Lung (tissue), 12 donors: ENCODE results near the gene MPPED1. TPM values are rescaled to one million over a fixed set of nuclear protein-coding genes. Genes with fewer than 3 reads are reported as not detected.

Experiments used
- ATAC-seq: fragments of 200-7000 bp; cut with Tn5 transposase; one replicate; pipeline ENCODE4 v1.9.1; 2020; ENCODE audit warnings: moderate number of reproducible peaks; ENCODE audit not compliant: insufficient read depth, low FRiP score
- DNase-seq, 3 donors: peaks; one replicate each; pipeline ENCODE4 v3.0.0-alpha.2; 2013 to 2017
- H3K27ac ChIP-seq, 2 donors: one replicate each; pipeline ENCODE4 v1.5.1; 2013; ENCODE audit warnings: mild to moderate bottlenecking in 2 of 2, moderate library complexity in 2 of 2, control low read depth in 1 of 2, inconsistent platforms in 1 of 2, low read depth in 1 of 2, low read length in 1 of 2
- H3K27me3 ChIP-seq, 3 donors: one replicate each; pipeline ENCODE4 v1.5.1; 2013; ENCODE audit warnings: low read length in 2 of 3; ENCODE audit not compliant: control insufficient read depth in 3 of 3, insufficient read depth in 3 of 3
- H3K36me3 ChIP-seq, 4 donors: one replicate each; pipeline ENCODE4 v1.5.1; 2013; ENCODE audit warnings: low read length in 4 of 4, mild to moderate bottlenecking in 1 of 4, moderate library complexity in 1 of 4; ENCODE audit not compliant: control insufficient read depth in 4 of 4, insufficient read depth in 4 of 4
- H3K4me1 ChIP-seq, 5 donors: one replicate each; pipeline ENCODE4 v1.5.1; 2013; ENCODE audit warnings: low read length in 5 of 5, mild to moderate bottlenecking in 2 of 5, moderate library complexity in 1 of 5; ENCODE audit not compliant: control insufficient read depth in 5 of 5, insufficient read depth in 5 of 5
- H3K4me3 ChIP-seq: one replicate; pipeline ENCODE4 v1.5.1; 2013; ENCODE audit warnings: mild to moderate bottlenecking, control low read depth, moderate library complexity
- H3K9ac ChIP-seq, 2 donors: one replicate each; pipeline ENCODE4 v1.5.1; 2013; ENCODE audit warnings: low read length in 2 of 2, control low read depth in 1 of 2; ENCODE audit not compliant: insufficient read depth in 1 of 2
- H3K9me3 ChIP-seq, 4 donors: one replicate each; pipeline ENCODE4 v1.5.1; 2013; ENCODE audit warnings: low read length in 3 of 4, mild to moderate bottlenecking in 1 of 4, moderate library complexity in 1 of 4; ENCODE audit not compliant: control insufficient read depth in 4 of 4, insufficient read depth in 3 of 4
- WGBS, 2 donors: extraction: QIAGEN DNeasy Blood & Tissue Kit; methylation state at CpG; one replicate each; pipeline ENCODE4 v1.1.7; 2013; 5-methylcytosine and 5-hydroxymethylcytosine counted together
- polyA plus RNA-seq, 2 donors: library from polyadenylated mRNA; stranded (reverse); fragments of 200-250 nt; gene quantifications; one replicate each; pipeline ENCODE4 v1.2.1, GENCODE V29; 2013
- total RNA-seq, 2 donors: library from RNA; depleted of rRNA in 1 of 2; stranded (reverse); fragments of >200 nt in 1 of 2; gene quantifications; one replicate each; pipeline ENCODE4 v1.2.1, GENCODE V29; 2014 to 2021
- TF ChIP-seq, protein P1 (sequence below): IDR thresholded peaks from 2 replicates; pipeline ENCODE4 v1.5.1; 2012; ENCODE audit warnings: mild to moderate bottlenecking; ENCODE audit errors: control extremely low read depth, extremely low read depth
- donor health status: control.
- donor health status: control.
- donor health status: Bipolar disorder and iron deficiency.
- donor health status: healthy.
- donor health status: DM: yes; HTN: yes; CAD: no.

MPPED1 gene
- total and polyA plus RNA-seq, 4 donors = 0.05 to 0.65 TPM; not detected in 2

DNA sequence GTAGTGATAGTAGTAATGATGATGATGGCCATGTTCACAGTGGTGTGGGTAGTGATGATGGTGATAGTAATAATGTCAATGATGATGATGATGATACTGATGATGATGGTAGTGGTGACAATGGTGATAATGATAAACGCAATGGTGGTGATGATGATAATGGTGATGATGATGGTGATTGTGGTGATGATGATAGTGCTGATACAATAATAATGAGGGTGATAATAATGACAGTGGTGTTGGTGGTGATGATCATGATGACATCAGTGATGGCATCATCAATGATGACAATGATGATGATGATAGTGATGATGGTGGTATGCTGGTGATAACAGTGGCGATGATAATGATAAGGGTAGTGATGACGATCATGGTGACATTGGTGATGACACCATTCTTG lies 92.3 kb downstream of the MPPED1 start:
- no peak for DNase-seq
- Histone ChIP-seq H3K4me1 (no peaks in the 10 kb centered on the region), H3K9ac (no peak overlapping the region)

DNA sequence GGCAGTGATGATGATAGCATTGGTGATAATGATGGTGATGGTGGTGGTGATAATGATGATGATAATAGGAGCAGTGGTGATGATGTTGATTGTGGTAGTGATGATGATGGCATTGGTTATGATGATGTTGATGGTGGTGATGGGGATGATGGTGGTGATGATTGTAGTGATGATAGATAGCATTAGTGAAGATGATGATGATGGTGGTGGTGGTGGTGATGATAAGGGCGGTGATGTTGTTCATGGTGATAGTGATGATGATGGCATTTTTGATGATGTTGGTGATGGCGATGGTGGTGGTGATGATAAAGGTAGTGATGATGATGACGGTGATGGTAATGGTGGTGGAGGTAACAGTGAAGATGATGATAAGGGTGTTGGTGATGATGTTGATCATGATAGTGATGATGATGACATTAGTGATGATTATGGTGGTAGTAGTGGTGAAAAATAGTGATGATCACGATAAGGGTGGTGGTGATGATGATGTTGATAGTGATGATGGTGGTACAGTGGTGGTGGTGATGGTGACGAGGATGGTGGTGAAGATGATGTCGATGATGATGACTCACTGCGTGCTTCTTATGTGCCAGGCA lies 93.0 kb downstream of the MPPED1 start:
- TF ChIP-seq, protein P1, sequence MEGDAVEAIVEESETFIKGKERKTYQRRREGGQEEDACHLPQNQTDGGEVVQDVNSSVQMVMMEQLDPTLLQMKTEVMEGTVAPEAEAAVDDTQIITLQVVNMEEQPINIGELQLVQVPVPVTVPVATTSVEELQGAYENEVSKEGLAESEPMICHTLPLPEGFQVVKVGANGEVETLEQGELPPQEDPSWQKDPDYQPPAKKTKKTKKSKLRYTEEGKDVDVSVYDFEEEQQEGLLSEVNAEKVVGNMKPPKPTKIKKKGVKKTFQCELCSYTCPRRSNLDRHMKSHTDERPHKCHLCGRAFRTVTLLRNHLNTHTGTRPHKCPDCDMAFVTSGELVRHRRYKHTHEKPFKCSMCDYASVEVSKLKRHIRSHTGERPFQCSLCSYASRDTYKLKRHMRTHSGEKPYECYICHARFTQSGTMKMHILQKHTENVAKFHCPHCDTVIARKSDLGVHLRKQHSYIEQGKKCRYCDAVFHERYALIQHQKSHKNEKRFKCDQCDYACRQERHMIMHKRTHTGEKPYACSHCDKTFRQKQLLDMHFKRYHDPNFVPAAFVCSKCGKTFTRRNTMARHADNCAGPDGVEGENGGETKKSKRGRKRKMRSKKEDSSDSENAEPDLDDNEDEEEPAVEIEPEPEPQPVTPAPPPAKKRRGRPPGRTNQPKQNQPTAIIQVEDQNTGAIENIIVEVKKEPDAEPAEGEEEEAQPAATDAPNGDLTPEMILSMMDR = no peak
- no peak overlapping the region for H3K27ac ChIP-seq
- H3K27me3 ChIP-seq = no peaks in the 10 kb centered on the region
- peaks cover 0 to 2% (median 0%) of the 10 kb centered on the region in 4 donors for H3K9me3 ChIP-seq
- H3K4me1 ChIP-seq = no peaks in the 10 kb centered on the region
- ATAC-seq (no peak), DNase-seq (no peak)
- no peaks in the 10 kb centered on the region for H3K36me3 ChIP-seq
- WGBS, 2 donors = 92 to 97% methylated on average over 7 of the region's 7 CpGs
- no peak overlapping the region for H3K9ac ChIP-seq
- no peak overlapping the region for H3K4me3 ChIP-seq

More for the DNA sequence above, 92.3 kb downstream of the MPPED1 start:
- no peak for ATAC-seq
- TF ChIP-seq, protein P1 = no peak
- H3K27me3 ChIP-seq = no peaks in the 10 kb centered on the region
- peaks cover 0 to 2% (median 0%) of the 10 kb centered on the region in 4 donors for H3K9me3 ChIP-seq
- no peak overlapping the region for H3K4me3 ChIP-seq
- H3K36me3 ChIP-seq = no peaks in the 10 kb centered on the region
- WGBS, 2 donors = 95 to 96% methylated on average over 3 of the region's 3 CpGs
- H3K27ac ChIP-seq = no peak overlapping the region

DNA sequence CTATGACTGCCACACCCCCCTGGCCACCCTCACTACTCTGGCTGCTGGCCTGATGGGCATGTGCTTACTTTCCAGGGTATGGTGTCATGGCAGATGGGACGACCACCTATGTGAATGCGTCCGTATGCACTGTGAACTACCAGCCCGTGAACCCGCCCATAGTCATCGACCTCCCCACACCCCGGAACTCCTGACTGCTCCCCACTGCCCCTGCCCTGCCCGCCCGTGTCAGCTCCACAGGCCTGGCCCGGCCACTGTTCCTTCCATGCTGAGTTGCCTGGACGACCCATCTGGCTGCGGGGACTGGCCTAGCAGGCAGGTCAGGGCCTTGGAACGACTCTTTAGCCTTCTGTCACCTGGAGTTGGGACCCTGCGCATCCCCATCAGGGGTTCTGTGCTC lies 93.6 kb downstream of the MPPED1 start:
- Histone ChIP-seq H3K9ac (no peak overlapping the region), H3K27me3 (no peaks in the 10 kb centered on the region), H3K4me3 (no peak overlapping the region), H3K9me3 (peaks cover 0 to 2% (median 0%) of the 10 kb centered on the region in 4 donors), H3K4me1 (no peaks in the 10 kb centered on the region), H3K27ac (no peak overlapping the region), H3K36me3 (no peaks in the 10 kb centered on the region)
- TF ChIP-seq, protein P1 = no peak
- no peak for DNase-seq
- WGBS, 2 donors = 92 to 96% methylated on average over 14 of the region's 14 CpGs
- no peak for ATAC-seq

DNA sequence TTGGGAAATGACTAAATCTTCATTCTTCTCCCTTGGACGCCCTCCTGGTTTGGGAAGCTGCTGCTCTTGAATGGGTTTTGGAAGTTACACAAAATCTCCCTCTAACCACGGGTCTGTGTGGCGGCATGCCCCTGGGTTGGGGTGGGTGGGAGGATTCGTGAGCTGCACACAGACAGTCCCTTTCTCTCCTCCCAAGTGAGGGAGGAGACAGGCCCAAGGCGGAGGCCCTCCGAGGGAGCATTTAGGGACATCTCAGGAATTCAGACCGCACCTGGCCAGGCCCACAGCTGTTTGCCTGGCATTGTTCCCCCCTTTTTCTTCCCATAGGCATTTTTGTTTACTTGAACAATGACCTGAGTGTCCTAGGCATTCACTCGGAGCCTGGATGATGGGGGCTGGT lies 94.1 kb downstream of the MPPED1 start:
- H3K4me1 ChIP-seq = no peaks in the 10 kb centered on the region
- H3K27me3 ChIP-seq = no peaks in the 10 kb centered on the region
- H3K27ac ChIP-seq = no peak overlapping the region
- 65 to 83% methylated on average over 8 of the region's 8 CpGs for WGBS, 2 donors
- H3K36me3 ChIP-seq = no peaks in the 10 kb centered on the region
- H3K4me3 ChIP-seq = no peak overlapping the region
- ATAC-seq (no peak), DNase-seq (no peak)
- H3K9ac ChIP-seq = no peak overlapping the region
- H3K9me3 ChIP-seq = peaks cover 0 to 2% (median 0%) of the 10 kb centered on the region in 4 donors
- TF ChIP-seq, protein P1 = no peak
